ENCODE results near the gene POMT1.
A peak's percentile ranks its signal among the peaks of the same experiment; 100 is the strongest.

The POMT1 gene

GRCh38 chr9:131537946-131538345 is 35.2 kb downstream of the POMT1 start:
- TF ChIP-seq GATA3 (IDR thresholded peaks at IDR 0.05; ENCODE audit: low read depth, low read length): no peak
- no peak for TF ChIP-seq GATA2 (IDR thresholded peaks at IDR 0.05; ENCODE audit: low read depth, low read length)

- no peak for TF ChIP-seq GATA3 (IDR thresholded peaks at IDR 0.05; ENCODE audit: low read depth, low read length)
- no peak for TF ChIP-seq GATA2 (IDR thresholded peaks at IDR 0.05; ENCODE audit: low read depth, low read length)
Observed at GRCh38 chr9:131539223-131539923, 36.7 kb downstream of the POMT1 start.

- TF ChIP-seq GATA2 (IDR thresholded peaks at IDR 0.05; ENCODE audit: low read depth, low read length): no peak
- no peak for TF ChIP-seq GATA3 (IDR thresholded peaks at IDR 0.05; ENCODE audit: low read depth, low read length)
Observed at GRCh38 chr9:131543141-131543540, 40.4 kb downstream of the POMT1 start.

- TF ChIP-seq GATA3 (IDR thresholded peaks at IDR 0.05; ENCODE audit: low read depth, low read length): no peak
- no peak for TF ChIP-seq GATA2 (IDR thresholded peaks at IDR 0.05; ENCODE audit: low read depth, low read length)
Observed at GRCh38 chr9:131545003-131545785, 42.5 kb downstream of the POMT1 start, which contains the start of gene PRRT1B. TSS of gene PRRT1B (plus strand) at chr9:131545523. CDS start at chr9:131545616, 93 bp downstream.

GRCh38 chr9:131545786-131546335 is 43.1 kb downstream of the POMT1 start:
- no peak for TF ChIP-seq GATA2 (IDR thresholded peaks at IDR 0.05; ENCODE audit: low read depth, low read length)
- TF ChIP-seq GATA3 (IDR thresholded peaks at IDR 0.05; ENCODE audit: low read depth, low read length): no peak

- TF ChIP-seq GATA3 (IDR thresholded peaks at IDR 0.05; ENCODE audit: low read depth, low read length): no peak; the same call in 1 of the 2 replicates
- peak; percentile 88 for TF ChIP-seq GATA2 (IDR thresholded peaks at IDR 0.05; ENCODE audit: low read depth, low read length)
Observed at GRCh38 chr9:131546336-131547084, 43.8 kb downstream of the POMT1 start.

GRCh38 chr9:131552030-131552429 is 49.3 kb downstream of the POMT1 start:
- TF ChIP-seq GATA2 (IDR thresholded peaks at IDR 0.05; ENCODE audit: low read depth, low read length) (no peak), GATA3 (IDR thresholded peaks at IDR 0.05; ENCODE audit: low read depth, low read length) (no peak)

GRCh38 chr9:131554087-131554842 is 51.5 kb downstream of the POMT1 start:
- TF ChIP-seq GATA3 (IDR thresholded peaks at IDR 0.05; ENCODE audit: low read depth, low read length): no peak
- no peak for TF ChIP-seq GATA2 (IDR thresholded peaks at IDR 0.05; ENCODE audit: low read depth, low read length)

- TF ChIP-seq GATA3 (IDR thresholded peaks at IDR 0.05; ENCODE audit: low read depth, low read length) (no peak), GATA2 (IDR thresholded peaks at IDR 0.05; ENCODE audit: low read depth, low read length) (no peak)
Observed at GRCh38 chr9:131554843-131555351, 52.2 kb downstream of the POMT1 start.

- no peak for TF ChIP-seq GATA3 (IDR thresholded peaks at IDR 0.05; ENCODE audit: low read depth, low read length)
- no peak for TF ChIP-seq GATA2 (IDR thresholded peaks at IDR 0.05; ENCODE audit: low read depth, low read length)
Observed at GRCh38 chr9:131555841-131556673, 53.3 kb downstream of the POMT1 start.

GRCh38 chr9:131557855-131558548 is 55.3 kb downstream of the POMT1 start:
- TF ChIP-seq GATA3 (IDR thresholded peaks at IDR 0.05; ENCODE audit: low read depth, low read length): no peak
- TF ChIP-seq GATA2 (IDR thresholded peaks at IDR 0.05; ENCODE audit: low read depth, low read length): no peak
